Activated CD4-positive, alpha-beta T cell treated with anti-CD3 and anti-CD28 coated beads, Interleukin-2, amount 10 ng/mL, durations not matched to agents 24 days and 14 days (primary cell): ENCODE data around the gene LRRK2. TPM values are rescaled to one million over a fixed set of nuclear protein-coding genes. Genes with fewer than 3 reads are reported as not detected.
A peak's percentile ranks its signal among the peaks of the same experiment; 100 is the strongest.

ENCODE experiments used
- DNase-seq: peaks from one replicate; pipeline ENCODE4 v3.0.0; 2022
- H3K27ac Mint-ChIP-seq: one replicate; pipeline ENCODE4 v1.8.0; 2022; ENCODE audit warnings: mild to moderate bottlenecking, mixed read lengths
- H3K27me3 Mint-ChIP-seq: one replicate; pipeline ENCODE4 v1.8.0; 2022; ENCODE audit warnings: mixed read lengths
- H3K36me3 Mint-ChIP-seq: one replicate; pipeline ENCODE4 v1.8.0; 2022; ENCODE audit warnings: low read depth, mild to moderate bottlenecking, mixed read lengths
- H3K4me1 Mint-ChIP-seq: one replicate; pipeline ENCODE4 v1.8.0; 2021; ENCODE audit warnings: mixed read lengths
- H3K4me3 Mint-ChIP-seq: one replicate; pipeline ENCODE4 v1.8.0; 2022; ENCODE audit warnings: mild to moderate bottlenecking, moderate library complexity, mixed read lengths
- H3K9me3 Mint-ChIP-seq: one replicate; pipeline ENCODE4 v1.8.0; 2021; ENCODE audit warnings: mixed read lengths
- intact Hi-C: fragments of 100-400 bp; cut with micrococcal nuclease; formaldehyde crosslinking; loops from one replicate; pipeline ENCODE4 v1.15.1; 2023
- total RNA-seq: library from RNA; stranded (reverse); gene quantifications from 2 replicates; pipeline ENCODE4 v1.2.3, GENCODE V29; 2022

The LRRK2 gene
- total RNA-seq, 1 donor from 2014 or later, result not detected

GRCh38 chr12:40287369-40287975 lies 62.7 kb downstream of the LRRK2 start:
- Mint-ChIP-seq H3K36me3 (no peaks in the 10 kb centered on the region), H3K27me3 (no peaks in the 10 kb centered on the region), H3K27ac (no peak overlapping the region), H3K9me3 (peaks cover 3% of the 10 kb centered on the region), H3K4me3 (no peak overlapping the region), H3K4me1 (no peaks in the 10 kb centered on the region)
- DNase-seq, result no peak
- intact Hi-C loops, result no loop called here

- Mint-ChIP-seq H3K36me3 (no peaks in the 10 kb centered on the region), H3K27me3 (no peaks in the 10 kb centered on the region), H3K27ac (no peak overlapping the region), H3K4me3 (no peak overlapping the region), H3K9me3 (peaks cover 3% of the 10 kb centered on the region), H3K4me1 (no peaks in the 10 kb centered on the region)
- no peak for DNase-seq
- intact Hi-C loops, result no loop called here
Measured at GRCh38 chr12:40292788-40293429, 68.1 kb downstream of the LRRK2 start.

- no peak overlapping the region for H3K27ac Mint-ChIP-seq
- no peaks in the 10 kb centered on the region for H3K9me3 Mint-ChIP-seq
- no peaks in the 10 kb centered on the region for H3K4me1 Mint-ChIP-seq
- no peak overlapping the region for H3K4me3 Mint-ChIP-seq
- H3K27me3 Mint-ChIP-seq, result no peaks in the 10 kb centered on the region
- intact Hi-C loops, result no loop called here
- no peaks in the 10 kb centered on the region for H3K36me3 Mint-ChIP-seq
- DNase-seq, result no peak
Measured at GRCh38 chr12:40298341-40298740, 73.5 kb downstream of the LRRK2 start.

- no peak overlapping the region for H3K27ac Mint-ChIP-seq
- H3K4me3 Mint-ChIP-seq, result no peak overlapping the region
- no peaks in the 10 kb centered on the region for H3K36me3 Mint-ChIP-seq
- intact Hi-C loops, result no loop called here
- no peaks in the 10 kb centered on the region for H3K9me3 Mint-ChIP-seq
- peaks cover under 1% of the 10 kb centered on the region for H3K27me3 Mint-ChIP-seq
- DNase-seq, result no peak
- no peaks in the 10 kb centered on the region for H3K4me1 Mint-ChIP-seq
Measured at GRCh38 chr12:40300490-40300889, 75.7 kb downstream of the LRRK2 start.

GRCh38 chr12:40309001-40309400 lies 84.2 kb downstream of the LRRK2 start:
- no peaks in the 10 kb centered on the region for H3K36me3 Mint-ChIP-seq

GRCh38 chr12:40310211-40310610 lies 85.4 kb downstream of the LRRK2 start:
- Mint-ChIP-seq H3K36me3 (no peaks in the 10 kb centered on the region), H3K4me3 (no peak overlapping the region), H3K4me1 (no peaks in the 10 kb centered on the region), H3K27ac (no peak overlapping the region), H3K27me3 (peaks cover 4% of the 10 kb centered on the region), H3K9me3 (no peaks in the 10 kb centered on the region)
- intact Hi-C loops, result loop anchor here (10.0 kb wide), 1 partner anchor 295 kb away; no protein-coding TSS in a partner anchor
- no peak for DNase-seq

More at GRCh38 chr12:40309001-40309400, 84.2 kb downstream of the LRRK2 start:
- Mint-ChIP-seq H3K27ac (no peak overlapping the region), H3K9me3 (no peaks in the 10 kb centered on the region), H3K27me3 (peaks cover 4% of the 10 kb centered on the region), H3K4me1 (no peaks in the 10 kb centered on the region), H3K4me3 (no peak overlapping the region)
- intact Hi-C loops, result no loop called here
- DNase-seq, result no peak

GRCh38 chr12:40312196-40312595 lies 87.4 kb downstream of the LRRK2 start:
- intact Hi-C loops, result loop anchor here (10.0 kb wide), 1 partner anchor 297 kb away; no protein-coding TSS in a partner anchor
- no peaks in the 10 kb centered on the region for H3K9me3 Mint-ChIP-seq
- no peak for DNase-seq
- no peak overlapping the region for H3K27ac Mint-ChIP-seq
- no peaks in the 10 kb centered on the region for H3K36me3 Mint-ChIP-seq
- peaks cover 1% of the 10 kb centered on the region for H3K27me3 Mint-ChIP-seq
- no peaks in the 10 kb centered on the region for H3K4me1 Mint-ChIP-seq
- H3K4me3 Mint-ChIP-seq, result no peak overlapping the region

GRCh38 chr12:40312982-40313576 lies 88.3 kb downstream of the LRRK2 start:
- H3K4me3 Mint-ChIP-seq, result no peak overlapping the region
- peaks cover 1% of the 10 kb centered on the region for H3K27me3 Mint-ChIP-seq
- no peak overlapping the region for H3K27ac Mint-ChIP-seq
- intact Hi-C loops, result loop anchor here (1.0 to 10.0 kb wide), 2 partner anchors 160 to 298 kb away; no protein-coding TSS in a partner anchor
- no peaks in the 10 kb centered on the region for H3K36me3 Mint-ChIP-seq
- no peak for DNase-seq
- no peaks in the 10 kb centered on the region for H3K9me3 Mint-ChIP-seq
- no peaks in the 10 kb centered on the region for H3K4me1 Mint-ChIP-seq

- Mint-ChIP-seq H3K27ac (no peak overlapping the region), H3K27me3 (peaks cover 1% of the 10 kb centered on the region), H3K4me1 (no peaks in the 10 kb centered on the region), H3K36me3 (no peaks in the 10 kb centered on the region), H3K9me3 (no peaks in the 10 kb centered on the region), H3K4me3 (no peak overlapping the region)
- DNase-seq, result no peak
- intact Hi-C loops, result loop anchor here (1.0 to 10.0 kb wide), 2 partner anchors 161 to 299 kb away; no protein-coding TSS in a partner anchor
Measured at GRCh38 chr12:40313928-40314327, 89.1 kb downstream of the LRRK2 start.

GRCh38 chr12:40314927-40315326 lies 90.1 kb downstream of the LRRK2 start:
- Mint-ChIP-seq H3K4me1 (no peaks in the 10 kb centered on the region), H3K27me3 (peaks cover 1% of the 10 kb centered on the region), H3K9me3 (no peaks in the 10 kb centered on the region), H3K27ac (no peak overlapping the region), H3K4me3 (no peak overlapping the region), H3K36me3 (no peaks in the 10 kb centered on the region)
- no peak for DNase-seq
- intact Hi-C loops, result loop anchor here (10.0 kb wide), 1 partner anchor 300 kb away; no protein-coding TSS in a partner anchor

- Mint-ChIP-seq H3K9me3 (no peaks in the 10 kb centered on the region), H3K4me3 (no peak overlapping the region), H3K27me3 (peaks cover 1% of the 10 kb centered on the region), H3K27ac (no peak overlapping the region), H3K4me1 (no peaks in the 10 kb centered on the region), H3K36me3 (no peaks in the 10 kb centered on the region)
- DNase-seq, result no peak
- intact Hi-C loops, result loop anchor here (10.0 kb wide), 1 partner anchor 301 kb away; no protein-coding TSS in a partner anchor
Measured at GRCh38 chr12:40315375-40315774, 90.6 kb downstream of the LRRK2 start.

- H3K9me3 Mint-ChIP-seq, result no peaks in the 10 kb centered on the region
- no peak overlapping the region for H3K27ac Mint-ChIP-seq
- no peaks in the 10 kb centered on the region for H3K4me1 Mint-ChIP-seq
- no peaks in the 10 kb centered on the region for H3K27me3 Mint-ChIP-seq
- no peak for DNase-seq
- no peak overlapping the region for H3K4me3 Mint-ChIP-seq
- no peaks in the 10 kb centered on the region for H3K36me3 Mint-ChIP-seq
- intact Hi-C loops, result no loop called here
Measured at GRCh38 chr12:40324261-40324660, 99.5 kb downstream of the LRRK2 start.

- intact Hi-C loops, result no loop called here
- DNase-seq, result peak; percentile 61
- Mint-ChIP-seq H3K4me3 (no peak overlapping the region), H3K4me1 (no peaks in the 10 kb centered on the region), H3K36me3 (no peaks in the 10 kb centered on the region), H3K27ac (no peak overlapping the region), H3K27me3 (no peaks in the 10 kb centered on the region), H3K9me3 (no peaks in the 10 kb centered on the region)
Measured at GRCh38 chr12:40325349-40325960, 100.7 kb downstream of the LRRK2 start.

- Mint-ChIP-seq H3K27me3 (no peaks in the 10 kb centered on the region), H3K4me3 (no peak overlapping the region), H3K27ac (no peak overlapping the region), H3K36me3 (no peaks in the 10 kb centered on the region), H3K9me3 (no peaks in the 10 kb centered on the region), H3K4me1 (no peaks in the 10 kb centered on the region)
- no peak for DNase-seq
- intact Hi-C loops, result no loop called here
Measured at GRCh38 chr12:40327535-40327934, 102.7 kb downstream of the LRRK2 start.
